ENCODE data around the gene FOXJ1.

Gene FOXJ1

DNA sequence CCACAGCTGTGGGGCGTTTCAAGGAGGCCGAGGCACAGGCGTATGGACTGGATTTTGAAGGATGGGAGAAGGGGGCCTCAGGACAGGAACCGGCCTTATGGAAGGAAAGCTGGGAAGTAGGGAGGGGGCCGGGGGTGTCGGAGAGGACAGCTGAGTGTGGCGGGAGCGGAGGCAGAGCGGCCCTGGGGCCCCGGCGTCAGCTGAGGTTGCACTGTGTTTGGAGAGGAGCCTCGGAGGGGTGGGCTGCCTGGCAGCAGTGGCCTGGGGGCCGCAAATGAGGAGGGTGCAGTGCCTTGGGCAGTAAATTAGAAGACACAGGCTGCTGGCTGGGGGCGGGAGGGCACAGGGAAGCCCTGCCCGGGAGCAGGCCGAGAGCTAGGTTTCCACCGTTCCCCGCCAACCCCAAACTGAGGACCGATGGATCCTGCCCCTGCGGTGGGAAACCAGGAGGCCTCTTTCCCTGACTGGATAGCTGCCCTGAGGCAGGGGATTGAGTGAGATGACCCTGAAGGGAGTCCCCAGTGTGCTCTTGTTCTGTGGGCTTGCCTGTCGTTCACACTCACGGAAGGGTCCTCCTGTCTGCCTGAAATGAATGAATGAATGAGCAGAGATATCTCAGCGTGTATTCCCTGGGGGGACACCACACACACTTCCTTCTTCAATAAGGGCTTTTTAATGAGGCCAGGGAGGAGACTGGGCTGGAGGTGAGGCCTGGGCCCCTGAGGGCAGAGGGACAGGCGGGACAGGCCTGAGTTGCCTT, 18.4 kb downstream of the FOXJ1 start:
- DNase-seq: no peak

DNA sequence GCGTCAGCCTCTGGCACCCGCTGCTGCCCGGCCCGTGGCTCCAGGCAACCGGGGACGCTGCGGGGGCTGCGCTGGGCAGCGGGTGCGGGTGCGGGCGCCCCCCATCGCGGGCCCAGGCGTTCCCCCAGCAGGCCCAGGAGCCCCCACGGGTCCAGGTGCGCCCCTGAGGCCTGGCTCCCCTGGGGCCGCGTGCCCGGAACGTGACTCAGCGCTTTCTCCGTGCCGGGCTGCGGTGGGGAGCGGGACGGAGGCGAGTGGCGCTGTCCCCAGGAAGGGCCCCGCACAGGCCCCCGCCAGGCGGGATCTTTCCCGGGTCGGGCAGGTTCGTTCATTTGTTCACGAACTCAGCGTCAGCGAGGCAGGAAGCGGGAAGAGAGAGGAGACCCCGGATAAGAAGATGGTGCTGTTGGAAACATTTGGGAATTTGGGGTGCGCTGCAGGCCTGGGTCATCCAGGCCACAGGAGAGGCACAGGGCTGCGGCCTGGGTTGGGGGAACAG, 19.1 kb downstream of the FOXJ1 start:
- no peak for DNase-seq

DNA sequence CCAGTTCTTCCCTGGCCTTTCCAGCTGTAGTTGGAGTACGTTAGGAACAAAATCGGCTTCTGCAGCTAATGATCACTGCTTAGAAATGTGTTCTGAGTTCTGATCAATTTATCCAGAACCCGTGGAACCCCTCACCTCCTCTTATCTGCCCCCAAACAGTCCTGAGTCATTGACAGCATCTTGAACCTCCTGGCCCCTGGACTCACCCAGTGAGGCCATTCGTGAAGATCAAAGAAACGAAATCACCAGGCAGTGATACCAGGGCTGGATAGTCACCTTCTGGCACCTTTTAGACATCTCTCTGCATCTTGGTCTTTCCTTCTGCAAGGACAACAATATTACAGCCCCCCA, 20.4 kb downstream of the FOXJ1 start:
- DNase-seq: no peak

DNA sequence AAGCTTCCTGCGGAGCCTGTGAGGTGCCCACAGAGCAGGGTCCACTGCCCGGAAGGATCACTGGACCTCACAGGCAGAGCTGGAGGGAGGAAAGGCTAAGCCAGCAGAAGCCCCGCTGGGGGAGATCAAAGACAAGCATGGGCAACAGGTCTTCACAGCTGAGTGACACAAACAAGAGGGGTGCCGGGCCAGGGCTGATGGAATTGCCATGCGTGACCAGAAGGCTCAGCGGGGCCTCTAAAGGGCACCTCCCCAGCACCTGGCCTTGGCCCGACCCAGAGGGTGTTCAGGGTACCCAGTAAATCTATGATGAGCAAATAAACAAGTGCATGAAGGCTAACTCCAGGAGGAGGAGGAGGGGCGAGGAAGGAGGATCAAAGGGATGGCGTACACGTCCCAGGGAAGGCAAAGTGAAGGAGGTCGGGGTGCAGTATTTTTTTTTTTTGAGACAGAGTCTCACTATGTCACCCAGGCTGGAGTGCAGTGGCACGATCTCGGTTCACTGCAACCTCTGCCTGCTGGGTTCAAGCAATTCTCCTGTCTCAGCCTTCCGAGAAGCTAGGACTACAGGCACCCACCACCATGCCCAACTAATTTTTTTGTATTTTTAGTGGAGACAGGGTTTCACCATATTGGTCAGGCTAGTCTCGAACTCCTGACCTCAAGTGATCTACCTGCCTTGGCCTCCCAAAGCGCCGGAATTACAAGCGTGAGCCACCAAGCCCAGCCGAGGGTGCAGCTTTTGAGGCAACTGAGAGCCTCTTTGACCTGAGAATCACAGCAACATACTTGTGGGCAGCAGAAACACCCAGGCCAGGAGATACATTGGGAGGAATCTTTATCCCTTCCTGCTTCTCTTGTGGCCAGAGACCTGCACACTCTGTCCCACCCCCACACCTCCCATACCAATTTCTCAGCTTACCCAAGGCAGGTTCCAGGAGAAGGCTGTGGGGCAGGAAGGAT, 21.4 kb downstream of the FOXJ1 start:
- DNase-seq: no peak

DNA sequence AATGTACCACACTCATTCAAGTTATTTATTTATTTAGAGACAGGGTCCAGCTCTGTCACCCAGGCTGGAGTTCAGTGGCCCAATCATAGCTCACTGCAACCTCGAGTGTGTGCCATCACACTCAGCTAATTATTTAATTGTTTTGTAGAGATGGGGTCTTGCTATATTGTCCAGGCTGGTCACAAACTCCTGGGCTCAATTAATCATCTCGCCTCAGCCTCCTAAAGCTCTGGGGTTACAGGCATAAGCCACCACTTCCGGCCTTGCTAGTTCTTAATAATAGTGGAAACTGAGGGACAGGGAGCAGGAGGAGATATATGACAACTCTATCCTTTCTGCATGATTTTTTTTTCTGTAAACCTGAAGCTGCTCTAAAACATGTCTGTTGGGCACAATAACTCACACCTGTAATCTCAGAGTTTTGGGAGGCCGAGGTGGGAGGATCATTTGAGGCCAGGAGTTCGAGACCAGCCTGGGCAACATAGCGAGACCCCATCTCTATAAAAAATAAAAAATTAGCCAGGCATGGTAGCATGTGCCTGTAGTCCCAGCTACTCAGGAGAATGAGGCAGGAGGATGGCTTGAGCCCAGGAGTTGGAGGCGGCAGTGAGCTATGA, 25.8 kb downstream of the FOXJ1 start:
- no peak for DNase-seq

DNA sequence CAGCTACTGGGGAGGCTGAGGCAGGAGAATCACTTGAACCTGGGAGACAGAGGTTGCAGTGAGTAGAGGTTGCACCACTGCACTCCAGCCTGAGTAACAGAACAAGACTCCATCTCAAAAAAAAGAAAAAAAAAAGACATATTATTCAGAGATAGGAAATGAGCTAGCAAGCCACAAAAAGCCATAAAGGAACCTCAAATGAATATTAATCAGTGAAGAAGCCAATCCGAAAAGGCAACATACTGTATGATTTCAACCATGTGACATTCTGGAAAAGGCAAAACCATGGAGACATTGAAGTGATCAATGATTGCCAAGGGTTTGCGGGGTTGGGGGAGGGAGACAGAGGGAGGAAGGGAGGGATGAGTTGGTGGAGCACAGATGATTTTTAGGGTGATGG, 29.1 kb downstream of the FOXJ1 start:
- no peak for DNase-seq

DNA sequence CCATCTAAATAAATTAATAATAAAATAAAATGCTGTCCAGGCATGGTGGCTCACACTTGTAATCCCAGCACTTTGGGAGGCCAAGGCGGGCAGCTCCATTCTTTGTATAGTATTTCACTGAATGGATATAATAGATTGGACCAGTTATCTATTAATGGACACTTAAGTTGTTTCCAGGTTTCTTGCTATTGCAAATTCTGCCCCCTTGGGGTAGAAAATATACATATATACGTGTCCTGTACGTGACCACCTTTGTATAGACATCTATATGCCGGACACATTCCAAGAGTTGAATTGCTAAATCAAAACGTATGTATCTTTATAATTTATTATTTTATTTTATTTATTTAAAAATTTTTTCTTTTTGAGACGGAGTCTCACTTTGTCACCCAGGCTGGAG, 33.5 kb downstream of the FOXJ1 start:
- no peak for DNase-seq

DNA sequence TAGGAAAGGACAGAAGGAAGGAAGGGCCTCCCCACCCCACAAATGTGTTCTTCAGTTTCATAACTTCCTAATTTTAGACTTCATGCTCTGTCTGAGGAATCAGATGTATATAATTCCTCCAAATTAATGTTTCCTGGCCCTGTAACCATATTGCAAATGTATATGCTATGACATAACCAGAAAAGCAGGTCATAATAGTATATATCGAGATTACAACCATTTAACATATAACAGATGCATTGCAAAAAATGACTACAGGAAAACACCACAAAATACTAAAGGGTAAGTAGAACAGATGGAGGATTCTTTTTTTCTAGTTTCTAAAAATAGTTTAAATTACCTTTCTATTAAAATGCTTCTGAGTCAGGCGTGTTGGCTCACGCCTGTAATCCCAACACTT, 34.3 kb downstream of the FOXJ1 start:
- DNase-seq: no peak

DNA sequence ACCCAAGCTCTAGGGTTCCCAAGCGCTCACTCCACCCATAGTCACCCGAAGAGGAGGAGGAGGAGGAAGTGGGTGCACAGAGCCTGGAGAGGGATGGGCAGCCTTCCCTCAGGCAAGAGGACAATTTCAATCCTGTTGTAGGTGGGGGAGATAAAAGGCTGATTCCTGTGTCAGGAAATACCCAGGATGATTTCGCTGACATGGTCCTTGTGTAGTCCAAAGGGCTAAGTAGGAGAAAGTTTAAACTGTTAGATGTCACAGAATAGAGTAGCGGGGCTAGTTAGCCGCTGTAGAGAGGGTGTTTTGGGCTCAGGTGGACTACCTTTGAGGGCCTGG, 36.2 kb downstream of the FOXJ1 start:
- DNase-seq: no peak

DNA sequence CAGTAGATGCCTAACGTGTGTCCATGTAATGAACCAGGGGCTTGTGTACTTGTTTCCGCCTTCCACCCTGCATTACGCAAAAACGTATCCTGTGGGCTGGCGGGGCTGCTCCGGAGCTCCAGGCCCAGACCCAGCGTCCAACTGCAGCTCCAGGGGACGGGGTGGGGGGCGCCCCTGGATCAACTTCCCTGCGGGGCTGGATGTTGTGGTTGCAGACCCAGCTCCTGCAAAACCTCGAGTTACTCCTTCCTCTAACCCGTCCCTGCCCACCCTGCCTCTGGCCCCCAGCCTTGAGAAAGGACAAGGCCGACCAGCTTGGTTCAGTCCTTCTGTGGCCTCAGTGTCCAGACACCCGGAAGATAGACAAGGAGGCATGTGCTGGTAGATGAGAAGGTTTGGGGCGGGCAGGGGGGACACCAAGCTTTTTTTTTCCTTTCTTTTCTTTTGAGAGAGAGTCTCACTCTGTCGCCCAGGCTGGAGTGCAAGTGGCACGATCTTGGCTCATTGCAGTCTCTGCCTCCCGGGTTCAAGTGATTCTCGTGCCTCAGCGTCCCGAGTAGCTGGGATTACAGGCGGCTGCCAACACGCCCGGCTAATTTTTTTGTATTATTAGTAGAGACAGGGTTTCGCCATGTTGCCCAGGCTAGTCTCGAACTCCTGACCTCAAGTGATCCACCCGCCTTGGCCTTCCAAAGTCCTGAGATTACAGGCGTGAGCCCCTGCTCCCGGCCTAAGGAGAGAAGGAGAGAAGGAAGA, 36.7 kb downstream of the FOXJ1 start:
- no peak for DNase-seq

DNA sequence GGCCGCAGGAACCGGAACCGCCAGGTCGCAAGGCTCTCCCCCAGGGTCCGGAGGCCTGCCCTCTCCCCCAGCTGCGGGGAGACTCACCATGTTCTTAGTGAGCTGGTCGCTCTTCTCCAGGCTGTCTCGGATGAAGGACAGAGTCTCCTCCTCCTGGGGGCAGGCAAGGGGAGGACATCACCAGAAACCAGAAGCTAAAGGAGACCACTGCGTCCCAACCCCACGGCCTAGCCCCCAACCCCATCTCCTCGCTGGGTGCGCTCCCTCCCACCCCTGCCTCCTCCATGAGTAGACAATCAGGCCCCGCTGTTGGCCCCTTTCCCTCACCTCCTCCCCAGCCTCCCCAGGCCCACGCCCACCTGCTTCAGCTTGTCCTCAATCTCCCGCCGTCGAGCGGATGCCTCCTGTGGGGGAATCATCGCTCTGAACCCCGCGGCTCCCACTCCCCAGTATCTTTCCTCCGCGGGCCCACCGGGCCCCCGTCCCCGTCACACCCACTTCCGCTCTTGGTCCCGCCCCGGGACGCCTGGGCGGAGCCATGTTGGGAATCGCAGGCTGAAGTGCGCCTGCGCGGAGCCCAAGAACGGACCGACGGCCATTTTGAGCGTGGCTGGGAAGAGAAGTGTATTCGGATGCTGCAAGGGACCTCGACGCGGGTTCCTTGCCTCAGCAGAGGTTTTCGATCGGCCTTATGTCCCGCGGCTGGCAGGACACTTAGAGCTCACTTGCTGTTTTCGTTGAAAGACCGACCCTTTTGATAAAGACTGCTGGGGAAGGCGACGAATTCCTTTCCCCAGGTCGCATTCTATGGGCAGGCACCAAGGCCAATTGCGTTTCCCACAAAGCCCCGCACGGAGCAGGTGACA, 37.5 kb downstream of the FOXJ1 start, which contains the start of gene EXOC7:
EXOC7 (minus strand) TSS at position 514 of the 866 bp plus-strand sequence; CDS start at position 419, 95 bp downstream.
- DNase-seq: peak; percentile 95

DNA sequence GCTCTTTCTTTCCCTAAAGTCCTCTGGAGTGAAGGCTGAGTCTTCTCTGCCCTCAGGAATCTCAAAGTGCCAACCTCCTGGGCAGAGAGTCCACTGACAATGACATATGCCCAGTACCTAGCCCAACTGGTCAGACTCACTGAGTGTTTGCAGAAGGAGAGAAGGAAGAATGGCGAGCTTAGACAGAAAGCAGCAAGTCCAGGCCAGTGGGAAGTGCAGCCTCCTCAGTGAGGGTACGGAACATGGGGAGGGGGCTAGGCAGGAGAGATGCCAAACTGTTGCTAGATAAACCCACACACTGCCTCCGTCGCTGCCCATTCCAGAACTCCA, 38.1 kb downstream of the FOXJ1 start:
- DNase-seq: no peak

DNA sequence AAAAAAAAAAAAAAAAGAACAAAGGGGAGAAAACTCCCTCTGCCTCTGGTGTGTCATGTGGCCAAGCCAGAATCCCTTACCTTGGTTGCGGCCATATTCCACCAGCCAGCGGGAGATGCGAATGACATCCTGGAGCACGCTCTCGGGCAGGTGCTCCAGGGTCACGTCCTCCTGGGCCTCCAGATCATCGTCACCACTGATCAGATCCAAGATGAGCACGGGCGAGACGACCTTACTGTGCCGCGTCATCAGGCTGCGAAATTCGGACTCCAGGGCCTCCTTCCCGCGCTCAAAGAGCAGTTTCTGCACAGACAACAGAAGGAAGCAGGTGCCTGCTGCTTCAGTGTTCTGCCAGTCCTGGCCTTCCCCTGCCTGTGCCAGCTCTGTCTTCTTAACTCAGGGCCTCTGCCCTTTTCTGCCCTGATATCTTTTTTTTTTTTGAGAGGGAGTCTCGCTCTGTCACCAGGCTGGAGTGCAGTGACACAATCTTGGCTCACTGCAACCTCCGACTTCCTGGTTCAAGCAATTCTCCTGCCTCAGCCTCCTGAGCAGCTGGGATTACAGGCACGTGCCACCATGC, 43.2 kb downstream of the FOXJ1 start:
- no peak for DNase-seq

DNA sequence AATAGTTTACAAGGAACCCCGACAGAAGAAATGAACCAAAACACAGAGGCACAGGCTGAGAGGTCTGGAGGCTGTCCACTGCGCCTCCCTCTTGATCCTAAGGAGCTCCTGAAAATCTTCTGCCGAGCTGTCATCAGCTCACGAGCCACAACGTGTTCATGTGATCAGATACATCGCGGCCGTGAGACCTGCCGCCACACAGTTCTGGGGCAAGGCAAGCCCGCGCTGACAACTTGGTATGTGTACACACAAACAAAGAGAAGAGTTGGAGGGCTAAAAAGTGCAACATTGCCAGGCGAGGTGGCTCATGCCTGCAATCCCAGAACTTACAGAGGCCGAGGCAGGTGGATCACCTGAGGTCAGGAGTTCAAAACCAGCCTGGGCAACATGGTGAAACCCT, 45.1 kb downstream of the FOXJ1 start:
- DNase-seq: no peak

DNA sequence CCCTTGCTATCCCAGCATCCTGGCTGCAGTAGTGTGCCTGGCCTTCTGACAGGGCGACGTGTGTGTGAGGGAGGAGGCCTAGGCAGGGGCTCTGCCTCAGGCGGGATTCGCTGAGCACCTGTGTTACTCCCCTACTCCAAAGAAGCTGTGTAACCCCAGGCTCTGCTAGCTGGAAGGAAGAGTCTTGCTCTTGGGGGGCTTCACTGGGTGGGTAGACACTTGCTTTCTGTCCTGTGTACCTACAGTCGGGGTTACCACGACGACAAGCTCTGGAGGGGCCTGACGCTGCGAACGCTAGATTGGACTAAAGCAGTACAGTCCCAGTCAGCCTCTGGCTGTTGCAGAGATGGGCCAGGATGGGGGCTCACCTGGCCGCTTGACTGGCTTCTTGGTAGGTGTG, 47.0 kb downstream of the FOXJ1 start:
- DNase-seq: no peak

DNA sequence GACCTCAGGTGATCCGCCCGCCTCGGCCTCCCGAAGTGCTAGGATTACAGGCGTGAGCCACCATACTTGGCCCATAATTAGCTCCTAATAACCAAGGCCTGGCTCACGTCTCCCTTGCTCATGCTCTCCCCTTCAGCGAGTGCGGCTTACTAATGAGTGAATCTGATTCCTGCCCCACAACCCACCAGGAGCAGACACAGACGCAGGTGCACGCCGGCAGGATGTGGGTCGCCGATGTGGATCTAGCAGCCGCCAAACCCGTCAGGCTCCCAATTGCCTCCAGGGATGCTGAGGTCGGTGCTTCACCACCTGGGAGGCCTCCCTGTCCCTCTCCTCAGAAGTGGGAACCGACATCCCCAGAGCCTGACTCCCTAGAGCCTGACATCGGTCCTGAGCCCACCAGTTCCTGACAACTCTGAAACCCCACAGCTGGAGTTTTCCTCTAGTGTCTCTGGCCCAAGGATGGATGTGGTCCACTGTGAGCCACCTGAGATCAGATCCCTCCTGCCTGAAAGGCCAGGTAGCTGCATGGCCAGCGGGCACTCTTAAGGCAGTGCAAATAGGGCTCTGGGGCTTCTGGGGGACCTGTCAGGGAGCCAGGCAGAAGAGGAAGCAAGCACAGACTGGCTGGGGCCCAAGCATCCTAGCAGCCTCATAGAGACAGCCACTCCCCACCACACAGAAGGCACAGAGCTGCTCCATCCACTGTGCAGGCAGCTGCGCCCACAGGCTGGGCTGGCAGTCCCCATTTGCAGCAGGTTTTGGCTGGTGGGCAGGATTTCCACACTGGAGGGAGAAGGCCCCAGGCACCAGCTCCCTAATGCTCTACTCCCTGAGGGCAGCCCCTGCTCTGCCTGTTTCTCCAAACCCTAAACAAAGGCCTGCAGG, 48.3 kb downstream of the FOXJ1 start:
- DNase-seq: no peak

DNA sequence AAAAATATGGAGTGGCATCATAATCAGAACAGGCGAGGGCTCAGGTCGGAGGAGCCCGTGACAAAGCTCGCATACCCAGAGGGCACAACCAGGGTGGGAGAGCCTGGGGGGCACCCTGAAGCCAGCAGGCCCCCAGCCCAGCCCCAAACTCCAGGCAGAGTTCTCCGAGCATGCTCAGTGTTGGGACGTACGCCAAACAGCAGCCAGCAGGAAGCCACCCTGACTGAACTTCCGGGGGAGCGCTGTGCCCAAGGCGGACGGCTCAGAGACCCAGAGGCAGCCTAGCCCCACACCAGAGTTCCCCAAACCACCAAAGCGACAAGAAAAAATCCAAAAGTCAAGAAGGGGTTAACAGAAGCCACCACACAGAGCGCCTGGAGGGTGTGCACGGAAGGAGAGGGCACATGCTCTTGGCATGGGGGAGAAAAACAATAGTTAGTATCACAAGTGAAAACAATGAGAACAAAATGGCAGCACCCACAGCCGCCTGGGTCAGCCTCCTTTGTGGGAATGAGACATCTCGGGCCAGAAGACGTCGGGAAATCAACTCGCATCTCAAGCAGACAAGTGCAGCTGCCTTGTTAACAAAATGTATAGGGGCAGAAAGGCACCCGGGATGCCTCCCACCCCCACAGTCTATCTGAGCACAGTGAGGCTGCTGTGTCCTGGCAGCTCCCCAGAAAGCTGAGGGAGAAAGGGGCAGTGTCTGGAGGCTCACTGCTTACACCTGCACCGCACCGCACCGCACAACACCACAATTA, 49.3 kb downstream of the FOXJ1 start:
- no peak for DNase-seq

DNA sequence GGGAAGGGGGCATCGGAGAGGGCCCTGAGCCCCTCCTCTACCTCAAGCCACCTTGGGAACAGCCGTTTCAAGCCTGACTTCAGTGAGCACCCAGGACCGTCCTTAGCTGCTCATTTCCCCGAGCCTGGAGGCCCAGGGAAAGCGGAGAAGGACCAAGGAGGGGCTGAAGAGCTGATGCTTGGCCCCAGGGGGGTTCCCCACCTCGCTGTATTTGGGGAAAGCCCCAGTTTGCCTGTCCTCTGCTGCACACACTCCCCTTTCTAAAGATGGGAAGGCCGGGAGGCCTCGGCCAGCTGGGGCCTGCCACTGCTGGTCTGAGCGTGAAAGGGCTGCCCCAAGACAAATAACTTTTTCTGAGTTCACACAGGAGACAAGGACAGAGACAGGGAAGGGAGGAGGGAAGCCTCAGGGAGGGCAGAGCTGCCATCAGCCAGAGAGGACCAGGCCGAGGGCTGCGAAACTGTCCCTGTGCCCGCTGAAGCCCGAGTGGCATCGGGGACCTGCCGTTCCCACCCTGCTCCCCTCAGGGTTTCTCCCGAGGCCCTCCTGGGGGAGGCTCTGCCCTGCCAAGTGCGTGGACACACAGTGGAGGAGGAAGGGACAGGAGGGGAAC, 50.4 kb downstream of the FOXJ1 start:
- DNase-seq: no peak

Data from activated CD4-positive, alpha-beta T cell treated with anti-CD3 and anti-CD28 coated beads, Interleukin-2, amount 50 U/mL, for 16 hours (primary cell).